Measurements from ENCODE around the gene ALK. TPM values are rescaled to one million over a fixed set of nuclear protein-coding genes. Genes with fewer than 3 reads are reported as not detected.

Gene ALK
- total RNA-seq, 1 donor = under 0.01 TPM

- no peak for DNase-seq (ENCODE audit: low read depth in 2 of 3, low spot score in 2 of 3)
These were observed 361.8 kb downstream of the ALK start for GRCh38 chr2:29559578-29559977.

- no peak for DNase-seq (ENCODE audit: low read depth in 2 of 3, low spot score in 2 of 3)
These were observed 363.3 kb downstream of the ALK start for GRCh38 chr2:29558097-29558496.

GRCh38 chr2:29557268-29557667 is 364.1 kb downstream of the ALK start:
- DNase-seq (ENCODE audit: low read depth in 2 of 3, low spot score in 2 of 3) = no peak

GRCh38 chr2:29549069-29549380 is 372.4 kb downstream of the ALK start:
- DNase-seq (ENCODE audit: low read depth in 2 of 3, low spot score in 2 of 3) = no peak

- no peak for DNase-seq (ENCODE audit: low read depth in 2 of 3, low spot score in 2 of 3)
These were observed 376.5 kb downstream of the ALK start for GRCh38 chr2:29544917-29545316.

- no peak for DNase-seq (ENCODE audit: low read depth in 2 of 3, low spot score in 2 of 3)
These were observed 377.4 kb downstream of the ALK start for GRCh38 chr2:29544031-29544430.

GRCh38 chr2:29535188-29535587 is 386.2 kb downstream of the ALK start:
- DNase-seq (ENCODE audit: low read depth in 2 of 3, low spot score in 2 of 3) = no peak

- no peak for DNase-seq (ENCODE audit: low read depth in 2 of 3, low spot score in 2 of 3)
These were observed 388.9 kb downstream of the ALK start for GRCh38 chr2:29532436-29532835.

- DNase-seq (ENCODE audit: low read depth in 2 of 3, low spot score in 2 of 3) = no peak
These were observed 389.8 kb downstream of the ALK start for GRCh38 chr2:29531626-29532025.

- DNase-seq (ENCODE audit: low read depth in 2 of 3, low spot score in 2 of 3) = no peak
These were observed 391.1 kb downstream of the ALK start for GRCh38 chr2:29530281-29530680.

- peak in 2 of 3 donors; percentile 75 to 83 for DNase-seq (ENCODE audit: low read depth in 2 of 3, low spot score in 2 of 3)
These were observed 392.4 kb downstream of the ALK start for GRCh38 chr2:29528891-29529520.

GRCh38 chr2:29528371-29528770 is 393.0 kb downstream of the ALK start:
- DNase-seq (ENCODE audit: low read depth in 2 of 3, low spot score in 2 of 3) = no peak

- DNase-seq (ENCODE audit: low read depth in 2 of 3, low spot score in 2 of 3) = no peak
These were observed 393.4 kb downstream of the ALK start for GRCh38 chr2:29527947-29528346.

GRCh38 chr2:29526587-29527586 is 394.5 kb downstream of the ALK start:
- DNase-seq (ENCODE audit: low read depth in 2 of 3, low spot score in 2 of 3) = no peak

GRCh38 chr2:29525921-29526320 is 395.5 kb downstream of the ALK start:
- no peak for DNase-seq (ENCODE audit: low read depth in 2 of 3, low spot score in 2 of 3)

- no peak for DNase-seq (ENCODE audit: low read depth in 2 of 3, low spot score in 2 of 3)
These were observed 396.7 kb downstream of the ALK start for GRCh38 chr2:29524652-29525051.

- no peak for DNase-seq (ENCODE audit: low read depth in 2 of 3, low spot score in 2 of 3)
These were observed 398.3 kb downstream of the ALK start for GRCh38 chr2:29522951-29523669.

- no peak for DNase-seq (ENCODE audit: low read depth in 2 of 3, low spot score in 2 of 3)
These were observed 401.4 kb downstream of the ALK start for GRCh38 chr2:29520001-29520400.

GRCh38 chr2:29519338-29519925 is 402.0 kb downstream of the ALK start:
- DNase-seq (ENCODE audit: low read depth in 2 of 3, low spot score in 2 of 3) = no peak

GRCh38 chr2:29518646-29519337 is 402.6 kb downstream of the ALK start:
- no peak for DNase-seq (ENCODE audit: low read depth in 2 of 3, low spot score in 2 of 3)

Data from hematopoietic multipotent progenitor cell (in vitro differentiated cells).